Measurements from ENCODE around the gene MGAT4A.
"Not testable (repeated sequence)": the region's sequence is repeated elsewhere in the genome, so short reads cannot be mapped to it uniquely, and the experiment has no call there.

Gene MGAT4A

DNA sequence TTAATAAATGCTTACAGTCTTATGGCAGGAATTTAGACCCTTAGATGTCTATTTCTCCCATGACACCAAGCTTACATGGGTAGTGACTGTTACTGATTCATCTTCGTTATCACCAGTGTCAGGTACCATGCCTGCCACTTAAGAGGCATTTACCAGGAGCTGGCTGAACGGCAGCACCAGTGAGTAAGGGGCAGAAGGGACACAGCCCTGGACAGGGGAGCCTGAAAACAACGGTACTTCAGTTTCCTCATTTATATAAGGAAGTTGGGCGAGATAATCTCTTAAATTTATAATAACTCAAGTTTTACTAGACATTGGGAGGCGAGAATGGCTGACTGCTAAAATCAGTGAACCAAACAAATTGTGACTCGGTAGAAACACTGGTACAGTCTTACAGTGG is 123.8 kb downstream of the MGAT4A start:
- DNase-seq (ENCODE audit: low read depth) = no peak

DNA sequence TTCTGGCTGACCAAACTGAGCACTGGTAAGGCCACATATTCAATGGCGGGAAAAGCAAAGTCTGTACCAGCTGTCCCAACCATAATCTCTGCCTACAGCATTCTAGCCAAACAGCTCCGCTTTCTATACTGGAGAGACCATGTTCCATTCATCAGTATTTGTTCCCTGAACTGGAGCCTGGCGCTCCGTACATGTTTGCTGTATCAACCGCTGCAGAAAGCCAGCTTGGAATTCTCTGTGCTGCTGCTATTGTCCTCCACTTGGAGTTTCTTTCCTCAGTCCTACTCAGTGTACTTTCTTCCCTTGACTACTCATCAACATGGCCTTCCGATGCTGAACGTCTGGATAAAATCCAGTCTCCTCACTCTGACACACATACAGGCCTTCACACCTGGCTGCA is 124.5 kb downstream of the MGAT4A start:
- DNase-seq (ENCODE audit: low read depth) = no peak

GRCh38 chr2:98605076-98605475 is 125.9 kb downstream of the MGAT4A start:
- DNase-seq (ENCODE audit: low read depth) = no peak

DNA sequence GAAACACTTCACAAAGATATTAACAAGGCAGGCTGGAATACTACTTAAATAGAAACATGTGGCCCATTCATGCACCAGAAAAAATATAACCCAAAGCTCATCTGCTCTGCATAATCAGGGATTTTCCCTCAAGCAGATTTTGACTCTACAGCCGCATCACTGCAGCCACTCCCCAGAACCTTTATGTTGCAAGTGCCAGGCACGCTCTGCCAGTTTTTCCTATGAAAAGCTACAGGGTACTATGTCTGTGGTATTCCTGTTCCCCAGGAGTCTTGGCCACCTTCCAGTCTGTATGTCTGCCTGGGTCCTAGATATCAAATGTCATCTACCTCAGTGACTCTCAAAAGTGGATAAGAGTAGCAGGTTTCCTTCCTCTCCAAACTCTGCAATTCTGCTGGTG is 126.4 kb downstream of the MGAT4A start:
- no peak for DNase-seq (ENCODE audit: low read depth)

DNA sequence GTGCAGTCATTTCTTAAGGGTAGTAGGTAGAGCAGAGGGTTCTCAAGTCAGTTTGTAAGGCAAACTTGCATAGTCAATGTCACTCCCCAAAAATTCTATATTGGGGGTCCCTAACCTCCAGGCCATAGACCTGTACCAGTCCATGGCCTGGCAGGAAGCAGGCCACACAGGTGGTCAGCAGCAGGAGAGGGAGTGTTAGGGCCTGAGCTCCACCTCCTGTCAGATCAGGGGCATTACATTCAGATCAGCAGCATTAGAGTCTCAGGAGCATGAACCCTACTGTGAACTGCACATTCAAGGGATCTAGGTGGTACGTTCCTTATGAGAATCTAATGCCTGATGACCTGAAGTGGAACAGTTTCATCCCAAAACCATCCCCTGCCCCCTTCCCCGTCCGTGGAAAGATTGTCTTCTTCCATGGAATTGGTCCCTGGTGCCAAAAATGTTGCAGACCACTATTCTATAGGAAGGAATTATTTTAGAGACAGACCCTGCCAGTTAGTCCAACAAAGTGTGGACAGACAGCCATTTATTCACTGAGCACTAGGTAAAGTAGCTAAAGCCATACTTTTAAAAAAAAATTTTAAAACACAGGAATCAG is 129.3 kb downstream of the MGAT4A start:
- no peak for DNase-seq (ENCODE audit: low read depth)

DNA sequence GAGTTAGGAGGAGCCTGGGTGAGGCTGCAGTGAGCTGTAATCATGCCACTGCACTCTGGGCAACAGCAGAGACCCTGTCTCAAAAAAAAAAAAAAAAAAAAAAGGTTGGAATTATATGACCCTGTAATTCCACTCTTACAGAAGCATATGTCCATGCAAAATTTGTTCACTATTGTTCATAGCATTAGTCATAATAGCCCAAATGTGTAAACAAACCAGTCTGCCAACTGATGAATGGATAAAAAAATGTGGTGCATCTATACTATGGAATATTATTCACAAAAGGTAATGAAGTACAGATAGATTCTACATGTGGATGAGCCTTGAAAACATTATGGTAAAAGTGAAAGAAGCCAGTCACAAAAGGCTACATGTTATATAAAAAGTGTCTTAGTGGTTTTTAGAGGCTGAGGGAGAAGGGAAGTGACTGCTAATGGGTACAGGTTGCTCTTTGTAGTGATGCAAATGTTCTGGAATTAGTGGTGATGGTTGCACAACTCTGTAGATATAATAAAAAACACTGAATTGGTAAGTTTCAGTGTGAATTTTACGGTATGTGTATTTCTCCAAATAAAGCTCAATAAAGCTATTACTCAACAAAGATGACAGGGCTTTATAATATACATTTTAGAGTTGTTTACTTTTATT is 132.0 kb downstream of the MGAT4A start:
- peak; percentile 12 for DNase-seq (ENCODE audit: low read depth)

DNA sequence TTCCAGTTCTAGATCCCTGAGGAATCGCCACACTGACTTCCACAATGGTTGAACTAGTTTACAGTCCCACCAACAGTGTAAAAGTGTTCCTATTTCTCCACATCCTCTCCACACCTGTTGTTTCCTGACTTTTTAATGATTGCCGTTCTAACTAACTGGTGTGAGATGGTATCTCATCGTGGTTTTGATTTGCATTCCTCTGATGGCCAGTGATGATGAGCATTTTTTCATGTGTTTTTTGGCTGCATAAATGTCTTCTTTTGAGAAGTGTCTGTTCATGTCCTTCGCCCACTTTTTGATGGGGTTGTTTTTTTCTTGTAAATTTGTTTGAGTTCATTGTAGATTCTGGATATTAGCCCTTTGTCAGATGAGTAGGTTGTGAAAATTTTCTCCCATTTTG is 136.3 kb downstream of the MGAT4A start:
- DNase-seq (ENCODE audit: low read depth) = not testable (repeated sequence)

DNA sequence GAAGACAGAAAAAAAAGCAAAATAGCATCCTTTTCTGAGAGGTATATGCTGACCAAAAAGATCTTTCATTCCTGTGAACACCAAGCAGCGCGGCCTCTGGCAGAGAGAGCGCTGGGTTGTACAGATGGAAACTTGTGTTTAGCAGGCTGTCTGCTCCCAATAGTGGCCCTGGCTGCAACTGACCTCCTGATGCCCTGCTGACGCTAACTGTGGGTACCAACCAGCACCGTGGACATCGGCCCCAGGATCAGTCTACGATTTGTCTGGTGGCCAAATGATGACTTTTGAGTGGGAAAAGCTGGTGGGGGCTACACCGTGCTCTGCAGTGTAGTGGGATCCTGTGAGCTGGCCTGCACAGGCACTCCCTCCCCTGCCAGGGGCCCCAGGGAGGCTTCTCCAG is 138.4 kb downstream of the MGAT4A start:
- DNase-seq (ENCODE audit: low read depth) = no peak

- DNase-seq (ENCODE audit: low read depth) = no peak
These were observed 141.4 kb downstream of the MGAT4A start for GRCh38 chr2:98589489-98589888.

DNA sequence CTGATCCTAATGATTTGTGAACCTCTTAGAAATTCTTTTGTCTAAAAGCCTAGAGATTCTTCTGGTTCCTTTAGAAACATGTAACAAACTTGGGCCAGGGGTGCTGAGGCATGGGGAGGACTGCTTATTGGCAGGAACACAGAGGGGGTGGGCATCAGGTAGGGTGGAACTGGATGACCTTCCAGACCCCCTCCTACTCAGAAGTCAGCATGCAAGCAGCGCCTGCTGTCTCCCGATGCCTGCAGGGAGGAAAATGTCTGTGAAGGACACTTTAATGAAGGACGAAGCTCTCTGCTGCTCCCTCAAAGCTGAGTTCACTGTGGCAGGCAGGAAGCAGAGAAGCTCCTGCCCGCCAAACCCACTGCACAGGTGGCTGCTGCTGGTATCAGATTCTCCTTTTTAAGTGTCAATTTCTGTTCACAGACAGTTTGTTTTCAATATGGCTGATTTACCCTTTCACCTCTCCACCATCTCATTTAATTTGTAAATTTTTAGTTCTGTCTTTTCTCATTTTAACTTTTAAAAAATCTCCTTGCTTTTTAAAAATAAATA is 142.0 kb downstream of the MGAT4A start:
- no peak for DNase-seq (ENCODE audit: low read depth)

- DNase-seq (ENCODE audit: low read depth) = no peak
These were observed 144.3 kb downstream of the MGAT4A start for GRCh38 chr2:98586551-98587140.

- DNase-seq (ENCODE audit: low read depth) = no peak
These were observed 145.5 kb downstream of the MGAT4A start for GRCh38 chr2:98585386-98585785.

DNA sequence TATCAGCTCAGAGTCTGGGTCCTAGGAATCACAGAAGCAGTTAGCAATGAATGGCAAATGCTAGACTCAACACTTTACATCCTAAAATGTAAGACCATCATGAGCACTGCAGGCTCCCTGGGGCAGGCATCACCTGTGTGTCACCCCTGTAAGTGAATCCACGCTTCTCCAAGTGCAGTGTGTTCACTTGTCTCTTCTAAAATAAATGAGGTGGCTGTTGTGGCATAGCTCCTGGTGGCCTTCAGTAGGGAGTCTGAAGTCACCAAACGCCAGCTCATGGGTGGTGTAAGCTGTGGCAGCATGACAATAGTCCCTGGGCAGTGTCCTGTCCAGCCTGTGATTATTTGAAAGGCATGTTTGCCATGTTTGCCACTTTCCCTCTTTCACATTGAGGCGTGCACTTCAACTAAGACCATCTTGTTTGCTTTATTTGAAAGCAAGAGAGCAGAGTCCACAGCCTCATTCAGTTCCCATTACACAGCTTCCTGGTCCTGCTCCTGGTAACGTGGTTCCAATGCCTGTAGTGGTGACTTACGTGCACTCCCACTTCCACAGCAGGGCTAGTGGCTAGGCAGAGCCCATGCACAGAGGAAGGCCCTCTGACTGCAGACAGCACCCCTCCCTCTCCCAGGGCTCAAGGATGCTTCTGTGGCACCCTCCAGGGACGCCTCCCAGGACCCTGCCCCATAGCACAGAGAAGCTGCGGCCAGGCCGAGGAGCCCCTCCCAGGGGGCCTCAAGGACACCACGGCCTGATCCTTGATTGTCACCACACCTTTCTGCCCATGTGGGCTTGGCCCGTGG is 146.9 kb downstream of the MGAT4A start:
- DNase-seq (ENCODE audit: low read depth) = no peak

- DNase-seq (ENCODE audit: low read depth) = no peak
These were observed 147.7 kb downstream of the MGAT4A start for GRCh38 chr2:98583276-98583675.

DNA sequence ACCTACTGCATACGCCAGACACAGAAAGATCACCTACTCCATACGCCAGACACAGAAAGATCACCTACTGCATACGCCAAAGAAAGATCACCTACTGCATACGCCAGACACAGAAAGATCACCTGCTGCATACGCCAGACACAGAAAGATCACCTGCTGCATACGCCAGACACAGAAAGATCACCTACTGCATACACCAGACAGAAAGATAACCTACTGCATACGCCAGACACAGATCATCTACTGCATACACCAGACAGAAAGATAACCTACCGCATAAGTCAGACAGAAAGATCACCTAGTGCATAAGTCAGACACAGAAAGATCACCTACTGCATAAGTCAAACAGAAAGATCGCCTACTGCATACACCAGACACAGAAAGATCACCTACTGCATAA is 148.4 kb downstream of the MGAT4A start:
- no peak for DNase-seq (ENCODE audit: low read depth)

DNA sequence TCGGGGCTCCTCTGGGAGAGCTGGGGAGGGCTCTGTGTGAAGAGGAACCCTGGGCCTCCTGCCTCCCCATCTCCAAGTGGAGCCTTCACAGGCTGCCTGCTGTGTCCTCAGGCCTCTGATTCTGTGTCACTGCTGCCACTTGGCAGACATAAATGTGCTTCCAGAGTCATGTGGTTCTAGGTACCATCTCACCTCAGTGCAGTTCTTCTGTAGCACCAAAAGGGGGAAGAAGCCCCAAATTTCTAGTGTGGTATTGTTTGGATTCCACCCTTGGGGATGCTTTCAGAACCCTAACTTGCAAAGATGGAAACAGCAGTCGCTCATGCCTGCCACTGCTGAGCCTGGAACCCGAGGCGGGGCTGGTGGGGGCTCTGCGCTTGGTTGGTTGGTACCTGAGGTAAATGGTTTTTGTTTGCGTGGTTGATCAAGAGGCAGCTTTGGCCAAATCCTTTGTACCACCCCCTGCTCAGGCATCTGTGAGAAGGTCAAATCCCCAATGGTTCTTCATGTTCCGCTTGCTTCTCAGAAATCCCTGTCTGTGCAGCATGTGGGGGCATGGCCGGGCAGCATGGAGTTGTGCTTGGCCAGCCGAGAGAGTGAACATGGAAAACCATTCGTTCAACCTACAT is 150.2 kb downstream of the MGAT4A start:
- DNase-seq (ENCODE audit: low read depth) = no peak

DNA sequence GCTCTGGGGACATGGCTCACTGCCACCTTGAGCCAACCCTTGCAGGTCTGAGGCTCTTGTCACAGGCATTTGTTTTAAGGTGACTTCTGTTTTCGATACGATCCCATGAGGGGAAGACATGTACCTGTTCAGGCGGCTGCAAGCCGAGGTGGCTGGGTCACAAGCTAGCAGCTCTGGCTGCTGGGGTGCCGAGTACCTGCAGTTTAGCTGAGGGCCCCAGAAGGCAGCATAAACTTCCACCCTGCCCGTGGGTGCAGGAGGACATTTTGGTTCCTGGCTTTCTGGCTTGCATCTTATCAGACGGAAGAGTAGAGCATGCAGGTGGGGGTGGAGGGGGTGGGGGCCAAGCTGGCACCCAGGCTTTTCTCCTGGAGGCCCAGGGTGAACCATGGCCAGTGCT is 151.0 kb downstream of the MGAT4A start:
- no peak for DNase-seq (ENCODE audit: low read depth)

DNA sequence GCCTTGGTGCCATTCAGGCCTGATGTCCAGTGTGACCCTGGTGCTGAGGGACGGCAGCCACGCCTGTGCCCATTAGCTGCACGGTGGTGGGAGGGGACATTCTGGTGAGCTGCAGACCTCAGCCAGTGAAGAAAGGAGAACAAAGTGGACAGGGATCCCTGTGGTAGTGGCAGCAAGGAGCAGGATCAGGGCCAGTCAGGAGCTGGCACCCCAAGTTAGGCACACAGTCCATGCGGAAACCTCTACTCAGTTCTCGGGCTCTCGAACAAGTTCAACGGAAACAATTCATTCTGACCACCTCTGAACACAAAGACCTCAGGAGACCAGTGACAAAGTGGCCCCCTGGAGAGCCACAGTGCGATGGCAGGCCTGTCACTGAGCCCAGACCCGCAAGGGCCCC is 152.7 kb downstream of the MGAT4A start:
- DNase-seq (ENCODE audit: low read depth) = no peak

DNA sequence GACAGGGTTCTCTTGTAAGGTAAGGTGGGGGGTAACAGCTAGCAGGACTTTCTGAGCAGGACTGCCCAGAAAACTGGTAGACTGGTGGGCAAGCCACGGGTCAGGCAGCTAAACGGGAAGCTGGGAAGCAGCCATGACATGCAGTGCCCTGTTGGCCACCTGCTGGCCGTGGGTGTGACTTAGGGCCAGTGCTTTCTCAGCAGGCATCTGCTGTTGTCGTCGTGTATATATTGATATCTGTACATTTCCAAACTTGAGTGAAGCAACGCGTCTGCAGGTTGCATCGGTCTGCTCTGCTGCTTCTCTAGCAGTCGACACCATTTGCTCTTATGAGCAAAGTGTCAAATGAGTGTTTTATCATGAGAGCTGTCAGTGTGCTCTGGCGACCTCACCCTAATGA is 153.6 kb downstream of the MGAT4A start:
- DNase-seq (ENCODE audit: low read depth) = no peak

DNA sequence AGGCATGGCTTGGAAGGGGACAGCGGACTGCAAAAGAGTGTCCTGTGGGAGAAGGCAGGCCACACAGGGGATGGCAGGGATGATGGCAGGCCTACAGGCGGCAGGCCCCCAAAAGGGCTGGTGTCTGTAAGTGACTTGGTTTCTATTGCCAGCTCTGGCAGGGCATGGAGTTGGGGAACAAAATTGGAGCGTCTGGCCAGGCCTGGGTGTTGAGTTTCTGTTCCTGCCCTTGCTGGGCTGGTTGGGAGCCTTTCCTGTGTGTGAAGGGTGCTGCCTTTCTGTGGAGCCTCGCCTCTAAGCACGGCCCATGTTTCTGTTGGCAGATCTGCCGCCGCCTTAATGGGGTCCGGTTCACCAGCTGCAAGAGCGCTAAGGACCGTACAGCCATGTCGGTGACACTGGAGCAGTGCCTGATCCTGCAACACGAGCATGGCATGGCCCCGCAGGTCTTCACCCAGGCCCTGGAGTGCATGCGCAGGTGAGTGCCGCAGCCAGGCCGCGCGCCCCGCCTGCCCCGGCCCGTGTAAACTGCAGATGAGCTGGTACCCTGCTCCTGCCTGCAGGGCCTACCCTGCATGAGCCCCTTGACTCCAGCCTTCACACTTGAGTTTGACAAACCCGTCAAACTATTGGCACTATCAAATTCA is 154.1 kb downstream of the MGAT4A start:
- no peak for DNase-seq (ENCODE audit: low read depth)

DNA sequence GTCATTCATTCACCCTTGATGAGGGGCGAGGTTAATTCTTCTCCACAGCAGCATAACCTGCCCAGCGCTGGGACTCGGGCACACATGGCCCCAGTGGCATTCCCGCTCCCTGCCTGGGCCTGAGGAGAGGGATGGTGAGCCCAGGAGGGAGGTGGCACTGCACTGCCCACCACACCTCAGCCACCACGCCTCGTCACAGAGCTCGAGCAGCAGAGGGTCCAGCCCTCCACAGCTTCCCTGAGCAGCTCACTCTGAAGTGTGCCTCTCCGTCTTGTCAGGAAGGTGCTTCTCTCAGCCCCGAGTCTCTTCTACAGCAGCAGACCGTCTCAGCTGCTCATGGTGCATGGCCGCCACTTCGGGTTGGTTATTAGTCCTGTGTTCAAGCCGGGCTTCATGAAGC is 157.5 kb downstream of the MGAT4A start:
- DNase-seq (ENCODE audit: low read depth) = no peak

DNA sequence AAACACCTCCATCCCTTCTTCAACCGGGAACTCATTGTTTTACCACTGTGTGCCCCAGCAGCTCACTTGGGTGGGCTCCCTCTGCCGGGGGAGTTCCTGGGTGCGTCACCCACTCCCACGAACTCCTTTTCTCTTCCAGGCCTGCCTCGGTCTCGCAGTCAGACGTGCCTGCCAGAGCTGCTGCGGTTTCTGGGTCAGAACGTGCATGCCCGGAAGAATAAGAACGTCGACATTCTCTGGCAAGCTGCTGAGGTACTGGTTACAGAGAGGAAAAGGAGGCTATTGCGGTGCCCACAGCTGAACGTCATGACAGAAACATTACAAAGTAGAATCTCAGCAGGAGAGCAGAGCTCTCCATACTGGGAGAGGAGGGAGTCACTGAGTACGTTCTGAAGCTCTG is 158.3 kb downstream of the MGAT4A start:
- DNase-seq (ENCODE audit: low read depth) = no peak

Data from stromal cell of bone marrow (primary cell).